Measurements from ENCODE around the gene KCNK7.

DNA sequence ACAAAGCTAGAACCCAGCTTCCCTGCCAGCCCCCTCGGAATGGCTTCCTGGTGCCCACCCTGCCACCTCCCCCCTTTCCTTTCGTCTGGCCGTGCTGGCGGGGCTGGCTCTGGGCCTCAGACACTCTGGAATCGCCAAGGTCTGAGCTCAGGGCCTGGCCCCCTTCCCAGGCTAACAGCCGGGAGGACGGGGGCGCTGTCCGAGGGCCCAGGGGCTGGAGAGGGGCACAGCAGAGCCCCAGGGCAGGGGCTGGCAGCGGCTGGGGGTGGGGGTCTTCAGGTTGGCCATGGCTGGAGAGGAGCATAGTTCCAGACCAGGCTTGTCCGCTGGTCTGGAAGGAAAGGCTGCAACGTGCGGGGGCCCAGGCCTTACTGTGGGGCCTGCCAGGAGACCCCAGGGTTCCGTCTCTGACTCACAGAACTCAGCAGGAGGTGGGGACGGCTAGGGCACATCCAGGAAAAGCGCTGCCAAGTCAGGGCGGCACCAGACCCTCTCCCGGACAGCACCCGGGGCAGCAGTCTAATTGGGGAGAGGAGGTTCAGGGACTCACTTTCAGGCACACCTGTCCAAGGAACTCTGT lies 36.6 kb downstream of the KCNK7 start:
- TF ChIP-seq POLR2AphosphoS5 (IDR thresholded peaks at IDR 0.05; ENCODE audit: low read depth, low read length) (no peak), TAF1 (IDR thresholded peaks at IDR 0.05; ENCODE audit: borderline replicate concordance, insufficient read depth, low read length) (no peak)
- TF ChIP-seq, protein P1, sequence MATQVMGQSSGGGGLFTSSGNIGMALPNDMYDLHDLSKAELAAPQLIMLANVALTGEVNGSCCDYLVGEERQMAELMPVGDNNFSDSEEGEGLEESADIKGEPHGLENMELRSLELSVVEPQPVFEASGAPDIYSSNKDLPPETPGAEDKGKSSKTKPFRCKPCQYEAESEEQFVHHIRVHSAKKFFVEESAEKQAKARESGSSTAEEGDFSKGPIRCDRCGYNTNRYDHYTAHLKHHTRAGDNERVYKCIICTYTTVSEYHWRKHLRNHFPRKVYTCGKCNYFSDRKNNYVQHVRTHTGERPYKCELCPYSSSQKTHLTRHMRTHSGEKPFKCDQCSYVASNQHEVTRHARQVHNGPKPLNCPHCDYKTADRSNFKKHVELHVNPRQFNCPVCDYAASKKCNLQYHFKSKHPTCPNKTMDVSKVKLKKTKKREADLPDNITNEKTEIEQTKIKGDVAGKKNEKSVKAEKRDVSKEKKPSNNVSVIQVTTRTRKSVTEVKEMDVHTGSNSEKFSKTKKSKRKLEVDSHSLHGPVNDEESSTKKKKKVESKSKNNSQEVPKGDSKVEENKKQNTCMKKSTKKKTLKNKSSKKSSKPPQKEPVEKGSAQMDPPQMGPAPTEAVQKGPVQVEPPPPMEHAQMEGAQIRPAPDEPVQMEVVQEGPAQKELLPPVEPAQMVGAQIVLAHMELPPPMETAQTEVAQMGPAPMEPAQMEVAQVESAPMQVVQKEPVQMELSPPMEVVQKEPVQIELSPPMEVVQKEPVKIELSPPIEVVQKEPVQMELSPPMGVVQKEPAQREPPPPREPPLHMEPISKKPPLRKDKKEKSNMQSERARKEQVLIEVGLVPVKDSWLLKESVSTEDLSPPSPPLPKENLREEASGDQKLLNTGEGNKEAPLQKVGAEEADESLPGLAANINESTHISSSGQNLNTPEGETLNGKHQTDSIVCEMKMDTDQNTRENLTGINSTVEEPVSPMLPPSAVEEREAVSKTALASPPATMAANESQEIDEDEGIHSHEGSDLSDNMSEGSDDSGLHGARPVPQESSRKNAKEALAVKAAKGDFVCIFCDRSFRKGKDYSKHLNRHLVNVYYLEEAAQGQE (IDR thresholded peaks at IDR 0.05; ENCODE audit: insufficient read depth in 1 of 2, low read depth in 2 of 2, low read length in 2 of 2): no peak

All from PFSK-1 (cell line).